ENCODE measurements around the gene TRAPPC4.

DNA sequence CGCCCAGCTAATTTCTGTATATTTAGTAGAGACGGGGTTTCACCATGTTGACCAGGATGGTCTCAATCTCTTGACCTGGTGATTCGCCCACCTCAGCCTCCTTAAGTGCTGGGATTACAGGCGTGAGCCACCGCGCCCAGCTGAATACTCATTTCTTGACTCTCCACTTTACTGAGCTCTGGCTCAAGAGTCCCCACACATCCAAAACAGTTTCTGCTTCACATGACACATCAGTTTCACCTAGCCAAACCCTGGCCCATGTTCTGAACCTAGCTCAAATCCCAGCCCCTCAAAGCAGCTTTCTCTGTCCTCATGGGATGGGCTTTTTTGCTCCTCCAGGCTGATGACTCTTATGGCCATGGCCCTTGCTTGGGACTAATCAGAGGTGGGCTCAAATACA, 28.6 kb downstream of the TRAPPC4 start:
- TF ChIP-seq, protein P1, sequence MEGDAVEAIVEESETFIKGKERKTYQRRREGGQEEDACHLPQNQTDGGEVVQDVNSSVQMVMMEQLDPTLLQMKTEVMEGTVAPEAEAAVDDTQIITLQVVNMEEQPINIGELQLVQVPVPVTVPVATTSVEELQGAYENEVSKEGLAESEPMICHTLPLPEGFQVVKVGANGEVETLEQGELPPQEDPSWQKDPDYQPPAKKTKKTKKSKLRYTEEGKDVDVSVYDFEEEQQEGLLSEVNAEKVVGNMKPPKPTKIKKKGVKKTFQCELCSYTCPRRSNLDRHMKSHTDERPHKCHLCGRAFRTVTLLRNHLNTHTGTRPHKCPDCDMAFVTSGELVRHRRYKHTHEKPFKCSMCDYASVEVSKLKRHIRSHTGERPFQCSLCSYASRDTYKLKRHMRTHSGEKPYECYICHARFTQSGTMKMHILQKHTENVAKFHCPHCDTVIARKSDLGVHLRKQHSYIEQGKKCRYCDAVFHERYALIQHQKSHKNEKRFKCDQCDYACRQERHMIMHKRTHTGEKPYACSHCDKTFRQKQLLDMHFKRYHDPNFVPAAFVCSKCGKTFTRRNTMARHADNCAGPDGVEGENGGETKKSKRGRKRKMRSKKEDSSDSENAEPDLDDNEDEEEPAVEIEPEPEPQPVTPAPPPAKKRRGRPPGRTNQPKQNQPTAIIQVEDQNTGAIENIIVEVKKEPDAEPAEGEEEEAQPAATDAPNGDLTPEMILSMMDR (IDR thresholded peaks at IDR 0.05) = no peak
- TF ChIP-seq POLR2A (IDR thresholded peaks at IDR 0.05) = no peak
